NCI-H82 (cell line): Measurements from ENCODE around the gene DRGX.

Experiments used
- DNase-seq: peaks from one replicate; lab custom pipeline; 2025; lab: John Stamatoyannopoulos, UW

Gene DRGX

DNA sequence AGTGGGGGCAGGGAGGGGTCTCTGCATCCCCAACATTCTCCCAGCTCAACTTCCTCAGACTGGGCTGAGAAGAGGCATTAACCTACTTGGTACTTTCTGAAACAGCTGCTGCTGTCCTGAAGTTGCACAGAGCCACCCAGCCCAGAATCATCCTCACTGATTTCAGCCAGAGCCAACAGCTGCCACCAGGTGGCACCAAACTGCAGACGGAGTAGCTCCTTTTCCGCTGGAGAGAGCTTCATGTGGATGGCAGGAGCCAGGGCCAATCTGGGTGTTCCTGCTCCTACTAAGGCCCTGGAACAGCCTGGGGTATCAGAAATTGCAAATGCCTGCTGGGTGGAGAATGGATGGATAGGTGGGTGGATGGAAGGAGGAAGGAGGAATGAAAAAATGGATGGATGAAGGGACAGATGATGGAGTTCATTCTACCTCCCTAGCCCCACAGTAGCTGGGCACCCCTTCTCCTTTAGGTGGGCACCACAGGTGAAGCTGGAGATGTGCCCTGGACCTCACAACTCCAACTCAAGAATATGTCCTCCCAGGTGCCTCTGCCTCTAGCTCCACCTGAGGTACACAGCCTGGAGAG is 11.8 kb upstream of the DRGX start:
- peak; percentile 78 for DNase-seq

DNA sequence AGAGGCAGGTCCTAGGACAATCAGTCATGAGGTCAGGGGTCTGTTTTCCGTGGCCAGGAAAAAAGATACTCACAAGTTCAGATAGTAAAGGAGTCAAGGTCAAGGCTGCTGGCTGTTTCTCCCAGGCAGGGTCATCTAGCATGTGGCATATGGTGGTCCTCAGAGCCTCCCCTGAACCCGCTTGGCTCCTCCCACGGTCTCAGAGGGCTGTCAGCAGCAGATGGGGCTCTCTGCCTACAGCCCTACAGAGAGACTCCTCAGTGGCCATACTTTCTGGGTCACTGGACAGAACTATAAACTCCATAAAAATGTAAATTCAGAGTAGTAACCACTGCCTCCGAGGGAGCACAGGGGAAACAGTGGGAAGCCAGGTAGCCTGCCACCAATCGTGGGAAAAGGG is 11.3 kb upstream of the DRGX start:
- peak; percentile 32 for DNase-seq

DNA sequence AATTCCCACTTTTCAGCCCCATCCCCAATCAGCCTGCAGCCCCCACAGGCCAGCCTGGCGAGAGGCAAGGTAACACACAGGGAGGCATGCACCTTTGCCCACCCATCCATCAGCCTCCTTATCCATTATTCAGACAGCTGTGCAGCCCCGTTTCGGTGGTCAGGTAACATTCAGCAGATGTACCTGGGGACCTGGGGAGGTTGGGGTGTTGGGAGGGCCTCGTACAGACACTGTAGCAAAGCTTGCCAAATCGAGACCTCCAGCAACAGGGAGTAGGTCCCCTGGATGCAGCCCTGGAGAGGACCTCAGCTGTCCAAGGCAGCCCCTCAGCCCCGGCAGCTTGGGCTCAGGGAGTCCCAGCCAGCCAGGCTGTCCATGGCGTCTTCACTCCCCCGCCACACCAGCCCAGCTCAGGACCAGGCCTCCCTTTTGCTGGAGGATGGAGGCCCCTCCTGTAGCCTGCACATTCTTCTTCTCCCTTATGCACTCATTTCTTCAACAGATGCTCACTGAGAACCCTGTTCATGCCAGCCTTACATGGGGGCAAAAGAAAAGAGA is 8.5 kb upstream of the DRGX start:
- no peak for DNase-seq

DNA sequence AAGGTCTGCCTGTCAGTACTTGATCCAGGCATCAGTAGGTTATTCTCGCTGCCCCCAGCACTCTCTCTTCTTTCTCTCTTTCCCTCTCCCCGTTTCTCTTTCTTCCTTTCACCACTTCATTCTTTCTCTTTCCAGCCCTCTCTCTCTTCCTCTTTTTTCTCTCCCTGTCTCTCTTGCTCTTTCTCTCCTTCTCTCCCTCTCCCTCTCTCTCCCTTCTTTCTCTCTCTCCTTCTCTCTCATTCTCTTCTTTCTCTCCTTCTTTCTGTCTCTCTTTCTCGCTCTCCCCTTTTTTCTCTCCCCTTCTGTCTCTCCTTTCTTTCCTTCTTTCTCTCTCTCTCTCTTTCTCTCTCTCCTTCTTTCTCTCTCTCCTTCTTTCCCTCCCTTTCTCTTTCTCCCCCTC is 7.5 kb upstream of the DRGX start:
- no peak for DNase-seq

DNA sequence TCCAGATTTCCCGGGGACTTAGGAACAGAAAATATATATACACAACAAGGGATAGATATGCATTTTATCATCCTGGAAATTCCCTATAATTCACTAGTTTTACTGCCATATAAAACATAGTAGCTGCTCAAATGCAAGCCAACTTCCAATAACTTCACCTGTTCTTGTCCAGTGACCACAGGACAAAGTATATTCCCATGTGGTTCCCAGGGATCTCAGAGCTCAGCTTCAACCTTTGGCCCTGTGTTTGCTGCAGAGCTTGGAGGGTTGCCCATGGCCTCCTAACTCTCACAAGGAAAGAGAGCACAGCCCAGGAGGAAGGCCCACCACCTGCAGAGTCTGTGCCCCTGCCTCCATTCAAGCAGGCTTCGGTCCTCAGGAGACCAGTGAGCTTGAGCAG is 4.5 kb upstream of the DRGX start:
- no peak for DNase-seq

DNA sequence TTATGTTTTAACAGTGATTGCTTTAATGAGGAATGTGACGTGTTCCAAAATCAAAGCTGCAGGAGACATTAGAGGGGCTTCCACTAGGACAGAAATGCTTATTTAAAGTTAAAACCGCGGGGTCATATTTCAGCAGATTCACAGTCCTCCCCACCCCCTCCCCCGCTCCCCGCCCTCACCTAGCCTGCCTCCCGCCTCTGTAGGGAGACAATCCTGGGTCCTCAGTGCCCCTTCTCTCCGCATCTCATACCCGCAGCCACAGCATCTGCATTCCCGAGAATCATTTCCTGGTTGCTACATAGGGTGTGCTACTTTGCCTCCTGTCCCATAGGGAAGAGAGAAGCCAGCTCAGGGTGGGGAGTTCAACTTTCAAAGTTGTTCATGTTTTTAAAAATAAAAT is 3.1 kb upstream of the DRGX start:
- DNase-seq = peak; percentile 2

DNA sequence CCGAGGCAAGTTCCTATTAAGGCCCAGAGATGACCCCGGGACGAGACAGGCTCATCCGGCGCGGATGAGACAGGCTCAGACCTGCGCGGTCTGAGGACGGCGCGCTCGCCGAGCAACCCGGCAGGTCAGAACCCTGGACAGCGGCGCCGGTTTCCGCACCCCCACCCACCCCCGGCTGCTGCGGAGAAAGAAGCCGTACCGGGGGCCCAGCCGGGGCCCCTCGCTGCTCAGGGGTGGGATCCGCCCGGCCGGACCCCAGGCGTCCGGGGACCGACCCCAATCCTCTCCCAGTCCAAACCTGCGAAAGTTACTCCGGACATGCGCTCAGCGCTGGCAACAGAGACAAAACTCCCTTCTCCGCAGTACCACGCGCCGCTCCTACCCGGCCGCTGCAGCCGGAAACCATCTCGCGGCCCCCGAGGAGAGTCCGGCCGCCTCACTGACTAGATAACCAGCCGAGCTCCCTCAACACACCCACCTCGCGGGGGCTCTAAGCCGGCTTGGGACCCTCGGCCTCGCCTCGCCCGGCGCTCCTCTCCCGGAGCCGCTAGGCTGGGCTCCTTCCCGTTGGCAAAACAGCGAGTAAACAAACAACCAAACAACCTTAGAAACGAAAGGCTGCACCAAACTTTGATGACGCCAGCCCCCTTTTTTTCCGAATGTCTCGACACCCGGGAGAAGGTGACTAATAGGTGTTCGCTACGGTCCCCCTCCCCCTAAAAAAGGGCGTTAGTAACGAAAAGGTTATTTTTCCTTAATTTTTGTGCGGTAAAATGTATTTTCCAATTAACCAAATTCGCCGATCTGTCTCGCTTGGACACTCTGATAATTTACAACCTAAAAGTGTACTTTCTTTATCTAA is 2.3 kb upstream of the DRGX start:
- peak; percentile 25 for DNase-seq

DNA sequence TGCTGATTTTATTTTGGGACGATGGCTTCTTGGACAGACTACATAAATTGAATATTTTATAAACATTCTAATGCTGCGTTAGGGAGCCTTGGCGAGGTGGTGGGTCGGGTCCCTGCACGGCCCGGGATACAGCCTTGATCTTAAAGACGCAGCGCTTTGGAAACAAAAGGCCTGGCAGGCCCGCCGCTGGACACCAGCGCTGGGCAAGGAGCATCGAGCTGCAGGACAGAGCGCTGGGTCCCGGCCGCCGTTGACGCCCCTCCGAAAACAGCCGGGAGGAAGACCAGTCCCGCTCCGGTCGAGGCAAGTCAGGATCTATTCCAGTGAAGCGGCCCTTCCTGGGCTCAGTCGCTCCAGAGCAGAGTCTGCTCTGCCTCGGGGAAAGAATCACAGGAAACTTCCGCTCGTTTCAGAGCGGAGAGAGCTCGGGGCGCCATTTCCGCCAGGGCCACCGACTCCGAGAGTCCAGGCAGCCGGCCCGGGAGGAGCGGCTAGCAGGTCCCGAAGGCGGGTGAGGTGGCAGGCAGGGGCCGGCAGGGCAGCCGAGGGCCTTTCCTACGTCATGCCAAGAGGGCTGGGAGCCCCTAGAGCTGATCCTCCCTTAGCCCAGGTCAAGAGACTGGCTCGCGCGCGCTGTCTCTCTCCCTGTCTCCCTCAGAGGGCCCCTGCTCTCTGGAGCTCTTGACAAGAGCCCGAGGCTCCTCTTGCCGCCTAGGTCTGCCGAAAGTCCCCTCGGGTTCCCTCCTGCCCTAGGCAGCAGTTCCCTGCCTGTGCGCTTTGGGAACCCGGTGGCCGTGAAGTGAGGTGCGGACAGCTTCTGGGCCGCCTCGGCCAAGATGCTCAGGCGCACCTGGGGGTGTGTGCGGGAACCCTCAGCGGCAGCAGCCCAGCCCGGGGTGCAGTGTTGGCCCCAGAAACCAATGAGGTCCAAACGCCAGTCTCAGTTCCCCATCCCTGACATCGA is 1.4 kb upstream of the DRGX start:
- peak; percentile 46 for DNase-seq

DNA sequence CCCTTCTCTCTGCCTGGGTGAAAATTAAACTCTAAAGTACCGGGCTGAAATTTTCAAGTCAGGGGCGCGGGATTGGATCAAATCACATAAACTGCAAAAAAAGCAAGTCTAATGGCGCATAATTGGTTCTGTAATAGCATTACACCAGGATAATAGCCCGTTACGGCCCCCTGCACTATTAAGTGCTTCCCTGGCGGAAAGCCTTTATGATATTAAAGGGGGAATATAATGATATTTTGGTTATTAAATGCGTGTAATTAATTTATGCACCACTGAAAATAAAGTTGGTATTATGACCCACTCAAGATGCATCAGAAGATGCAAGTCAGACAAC is 744 bp upstream of the DRGX start:
- DNase-seq = peak; percentile 29

DNA sequence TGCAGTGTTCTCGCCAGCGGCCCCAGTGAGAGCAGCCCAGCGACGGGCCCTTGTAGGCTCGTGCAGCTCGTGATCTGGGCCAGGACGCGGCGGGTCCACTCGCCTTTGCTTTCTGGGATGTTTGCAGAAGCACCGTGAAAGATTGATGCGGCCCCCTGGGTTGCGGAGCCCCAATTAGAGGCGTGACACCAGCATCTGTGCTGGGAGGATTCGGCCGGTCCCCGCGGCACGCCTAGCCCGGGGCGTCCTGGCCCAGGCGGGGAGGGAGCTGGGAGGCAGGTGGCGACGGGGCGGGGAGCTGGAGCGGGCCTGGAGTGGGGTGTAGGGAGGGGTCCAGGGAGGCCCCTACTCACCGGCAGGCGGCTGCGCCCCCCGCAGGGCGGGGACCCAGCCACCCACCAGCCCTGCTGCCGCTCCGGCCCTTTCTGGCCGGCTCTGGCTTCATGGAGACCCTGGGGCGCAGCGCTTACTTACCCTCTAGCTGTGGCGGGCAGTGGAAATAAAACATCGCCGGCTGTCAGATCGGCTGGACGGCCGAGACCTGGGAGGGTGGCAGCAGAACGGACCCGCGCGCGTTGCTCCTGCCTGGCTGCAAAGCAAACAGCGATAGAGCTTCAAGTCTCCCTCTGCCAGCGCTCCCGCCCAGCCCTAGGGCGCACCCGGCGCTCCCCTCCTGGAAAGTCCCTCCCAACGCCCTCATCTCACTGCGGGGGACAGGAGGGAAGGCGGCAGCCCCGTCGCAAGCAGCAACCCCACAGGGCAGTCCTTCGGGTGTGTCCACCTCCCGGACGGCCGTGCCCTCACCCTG is 752 bp downstream of the DRGX start:
- DNase-seq = peak; percentile 40

DNA sequence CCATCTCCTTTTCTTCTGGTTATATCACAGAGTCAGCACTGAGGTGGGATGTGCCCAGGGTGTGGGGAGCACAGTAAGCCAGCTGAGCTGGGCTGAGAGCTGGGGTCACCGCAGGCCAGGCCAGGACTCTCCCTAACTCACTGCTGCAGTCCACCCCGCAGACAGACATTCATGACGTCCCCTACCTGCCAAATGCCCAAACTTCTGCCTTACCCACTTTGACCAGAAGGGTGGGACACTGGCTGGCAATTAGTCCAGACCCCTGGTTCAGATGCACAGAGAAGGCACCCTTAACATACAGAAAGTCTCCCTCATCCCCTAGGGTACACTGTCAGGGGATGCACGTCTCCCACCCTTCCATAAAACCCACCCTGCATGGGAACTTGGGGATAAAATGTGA is 2.1 kb downstream of the DRGX start:
- DNase-seq = peak; percentile 16

DNA sequence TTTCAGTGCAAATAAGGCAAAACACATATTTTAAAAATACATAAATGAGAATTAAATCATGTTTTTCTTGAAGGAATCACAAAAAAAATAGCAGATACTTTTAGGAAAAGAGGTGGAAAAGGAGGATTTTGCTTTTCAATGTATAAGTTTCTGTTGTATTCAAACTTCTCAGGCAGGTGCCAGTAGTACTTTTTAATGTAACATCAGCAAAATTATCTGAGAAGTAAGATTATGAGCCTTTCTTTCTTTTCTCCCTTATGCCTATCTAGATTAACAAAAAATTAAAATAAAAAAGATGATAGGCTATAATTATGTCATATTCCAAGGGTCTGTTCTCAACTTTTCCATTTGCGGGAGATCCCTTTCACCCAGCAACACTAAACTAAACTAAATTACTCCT is 2.6 kb downstream of the DRGX start:
- DNase-seq = no peak

DNA sequence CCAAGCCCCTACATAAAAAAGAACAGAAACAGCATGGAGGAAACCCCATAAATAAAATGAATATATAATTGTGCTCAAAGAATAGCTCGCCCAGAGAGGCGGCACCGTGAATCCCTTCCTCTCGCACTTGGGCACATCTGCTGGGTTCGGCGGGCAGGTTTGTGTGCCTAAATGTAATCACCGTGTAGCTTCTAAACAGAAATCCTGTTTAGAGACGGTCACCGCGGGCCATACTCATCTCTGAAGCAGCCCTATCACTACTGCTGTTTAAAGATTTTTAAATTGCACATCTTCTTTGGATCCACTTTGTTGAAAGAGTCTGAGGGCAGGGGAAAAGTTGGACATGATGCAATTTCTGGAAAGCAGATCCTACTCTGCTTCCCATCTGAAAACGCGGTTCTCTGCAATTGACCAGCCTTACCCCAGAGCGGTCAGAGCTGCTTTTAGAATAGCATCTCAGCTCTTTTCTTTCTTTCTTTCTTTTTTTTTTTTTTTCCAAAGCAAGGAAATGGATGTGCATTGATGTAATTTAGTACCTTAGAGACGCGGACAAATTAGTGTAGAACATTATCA is 6.4 kb downstream of the DRGX start:
- peak; percentile 14 for DNase-seq

DNA sequence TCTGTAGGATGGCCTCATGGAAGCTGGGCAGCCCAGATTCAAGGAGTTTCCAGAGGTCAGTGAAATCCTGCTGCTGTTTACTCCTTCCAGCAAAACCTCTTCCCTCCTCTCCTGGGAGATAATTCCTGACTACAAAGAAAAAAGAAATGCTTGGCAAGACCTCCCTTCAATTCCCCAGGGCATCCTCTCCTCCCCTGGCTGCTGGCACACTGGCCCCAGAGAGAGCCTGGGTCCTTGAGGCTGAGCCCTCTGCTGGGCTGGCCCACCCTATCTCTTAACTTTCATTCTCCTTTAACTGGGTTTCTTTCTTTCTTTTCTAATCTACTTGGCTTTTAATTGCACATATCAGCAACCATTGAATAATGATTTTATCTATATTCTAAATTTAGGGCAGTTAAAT is 7.7 kb downstream of the DRGX start:
- no peak for DNase-seq

DNA sequence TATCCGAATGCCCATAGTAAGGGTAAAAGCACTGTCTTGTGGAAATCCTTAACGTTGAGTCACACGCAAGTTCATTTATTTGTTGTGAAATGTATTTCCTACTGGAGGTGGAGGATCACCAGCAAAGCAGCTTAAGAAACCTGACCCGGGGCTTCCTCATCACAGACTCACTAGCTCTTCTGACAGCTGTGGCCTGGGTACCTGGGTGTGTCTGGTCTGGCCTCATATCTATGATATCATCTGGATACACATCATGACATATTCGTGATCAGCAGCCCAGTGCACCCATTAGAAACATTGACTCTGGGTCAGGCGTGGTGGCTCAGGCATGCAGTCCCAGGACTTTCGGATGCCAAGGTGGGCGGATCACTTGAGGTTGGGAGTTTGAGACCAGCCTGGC is 8.8 kb downstream of the DRGX start:
- DNase-seq = peak; percentile 25

DNA sequence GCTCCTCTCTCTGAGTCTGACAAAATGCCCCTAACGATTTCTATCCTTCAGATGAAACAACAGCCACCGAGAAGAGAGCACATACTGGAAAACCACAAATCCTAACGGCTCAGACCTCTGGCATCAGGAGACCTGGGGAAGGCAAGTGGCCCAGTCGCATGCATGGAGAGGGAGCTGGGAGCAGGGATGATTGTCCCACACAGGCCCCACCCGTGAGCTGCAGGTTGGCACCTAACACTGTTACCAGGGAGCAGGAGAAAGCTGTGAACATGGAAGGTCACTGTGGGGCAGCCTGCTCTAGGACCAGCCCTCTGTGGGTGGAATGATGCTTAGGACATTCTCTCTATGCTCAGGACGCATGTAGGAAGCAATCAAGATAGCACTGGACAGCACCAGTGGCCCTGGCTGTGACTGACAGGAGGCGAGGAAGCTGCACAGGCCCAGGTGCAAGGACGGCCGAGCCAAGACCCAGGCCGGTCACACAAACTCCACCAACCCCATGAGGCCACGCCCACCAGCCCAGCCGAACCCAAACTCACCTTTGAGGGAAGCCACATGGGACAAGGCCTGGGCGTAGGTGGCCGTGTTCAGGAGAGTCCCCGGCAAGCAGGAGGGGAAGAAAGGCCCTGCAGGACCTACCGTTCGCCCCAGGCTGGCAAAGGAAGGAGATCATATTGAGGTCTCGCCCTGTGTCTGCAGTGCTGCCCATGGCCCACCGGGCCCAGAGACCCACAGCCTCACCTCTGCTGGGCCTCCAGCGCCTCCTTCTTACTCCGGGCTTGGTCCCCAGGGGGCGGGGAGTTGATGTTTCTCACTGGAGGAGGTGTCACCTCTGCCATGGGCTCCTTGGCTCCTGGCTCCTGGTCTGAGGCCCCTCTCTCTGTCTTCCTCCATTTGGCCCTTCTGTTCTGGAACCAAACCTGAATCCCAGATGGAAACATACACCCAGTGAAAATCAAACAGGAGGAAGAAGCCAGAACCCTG is 9.7 kb downstream of the DRGX start:
- DNase-seq = no peak

DNA sequence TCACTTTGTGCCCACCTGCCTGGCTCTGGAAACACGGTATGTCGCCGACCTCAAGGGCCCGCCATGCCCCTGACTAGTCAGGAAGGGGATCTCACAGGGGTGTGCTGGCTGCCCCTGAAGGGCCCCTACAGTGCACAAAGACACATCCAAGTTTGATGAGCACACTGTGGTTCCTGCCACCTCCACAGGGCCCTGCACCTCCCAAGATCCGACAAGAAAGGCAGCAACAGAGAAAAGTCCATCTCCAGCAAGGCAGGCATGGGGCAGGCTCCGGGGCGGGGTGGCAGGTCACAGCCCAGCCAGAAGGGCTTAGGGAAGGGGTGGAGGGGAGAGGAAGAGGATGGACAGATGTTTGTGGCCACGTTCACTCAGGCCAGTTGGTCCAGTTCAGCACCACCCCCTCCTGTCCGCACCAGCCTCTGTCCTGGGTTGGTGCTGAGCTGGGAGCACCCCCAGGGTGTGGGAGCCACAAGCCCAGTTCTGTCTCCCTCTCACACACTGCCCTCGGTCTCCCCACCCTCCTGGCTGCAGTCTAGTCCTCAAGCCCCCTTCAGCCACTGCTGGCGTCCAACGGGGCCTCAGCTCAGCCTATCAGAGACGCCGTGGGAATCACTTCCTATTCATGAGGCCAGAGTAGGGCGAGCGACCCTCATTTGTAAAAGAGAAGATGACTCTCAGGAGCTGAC is 11.5 kb downstream of the DRGX start:
- no peak for DNase-seq

DNA sequence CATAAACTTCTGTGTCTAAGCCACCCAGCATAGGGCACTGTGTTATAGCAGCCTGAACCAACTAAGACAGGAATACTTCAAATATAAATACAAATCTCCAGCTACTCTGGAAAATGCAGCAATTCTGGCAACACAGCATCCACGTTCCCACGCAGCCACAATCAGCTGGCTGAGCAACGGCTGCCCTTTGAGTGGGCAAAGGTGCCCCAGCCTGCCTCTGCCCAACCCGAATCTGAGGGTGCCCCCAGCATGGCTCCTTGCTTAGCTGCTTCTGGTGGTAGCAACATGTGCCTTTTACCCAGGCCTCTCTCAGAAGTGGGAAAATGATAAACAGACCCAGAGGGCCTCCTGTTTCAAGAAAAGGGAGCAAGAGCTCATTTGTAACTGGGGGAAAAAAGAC is 12.0 kb downstream of the DRGX start:
- DNase-seq = no peak

DNA sequence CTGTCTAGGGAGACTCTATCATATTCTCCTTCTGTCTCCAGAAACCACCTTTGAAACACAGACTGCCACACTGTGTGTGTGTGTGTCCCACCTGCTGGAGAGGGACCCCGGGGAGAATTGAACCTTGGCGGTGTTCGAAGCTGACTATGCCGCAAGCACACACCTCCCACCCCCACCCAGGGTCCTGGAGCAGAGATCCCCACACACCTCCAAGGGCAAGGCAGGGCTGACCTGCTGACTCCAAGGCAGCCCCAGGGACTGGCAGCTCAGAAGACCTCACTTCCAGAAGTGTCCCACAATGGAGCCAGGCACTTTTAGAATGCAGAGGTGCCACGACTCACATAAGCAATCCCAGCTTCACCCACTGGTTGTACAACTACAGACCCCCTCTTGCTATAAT is 13.1 kb downstream of the DRGX start:
- DNase-seq = no peak
